ENCODE measurements around the gene URI1.

URI1 gene

DNA sequence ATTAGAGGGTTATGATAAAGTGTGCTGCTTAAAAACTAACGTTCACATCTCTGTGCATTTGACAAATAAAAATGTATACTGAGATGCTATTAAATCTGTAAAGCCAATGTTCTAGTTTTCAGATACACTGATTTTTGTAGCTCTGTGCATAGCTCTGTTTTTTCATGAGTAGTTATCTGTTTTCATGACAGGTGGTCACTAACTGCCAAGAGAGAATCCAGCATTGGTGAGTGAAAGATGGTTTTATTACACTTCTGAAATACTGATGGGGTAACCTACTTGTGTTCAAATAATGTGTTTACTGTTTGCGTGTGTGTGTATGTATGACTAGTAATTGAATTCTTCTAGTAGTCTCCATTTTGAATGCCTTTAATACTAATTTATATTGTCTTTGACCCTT is 29.0 kb downstream of the URI1 start:
- DNase-seq (ENCODE audit: low read depth, low spot score), result no peak

DNA sequence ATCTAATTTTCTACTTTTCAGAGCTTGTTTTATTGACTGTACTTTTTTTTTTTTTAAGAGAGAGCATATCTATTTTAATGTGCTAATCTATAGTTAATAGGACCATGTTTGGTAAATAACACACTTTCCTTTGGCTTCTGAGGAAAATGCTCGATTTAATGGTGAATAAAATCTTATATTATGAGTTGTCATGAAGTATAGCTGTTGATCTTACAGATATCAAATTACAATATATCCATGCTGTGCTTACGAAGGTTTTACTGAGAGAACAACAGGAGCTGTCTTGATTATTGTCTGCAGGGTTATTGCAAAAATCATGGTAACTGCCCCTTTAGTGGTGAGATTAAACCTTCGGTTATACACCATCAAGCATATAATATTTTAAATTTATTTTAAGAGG is 29.6 kb downstream of the URI1 start:
- DNase-seq (ENCODE audit: low read depth, low spot score), result no peak

DNA sequence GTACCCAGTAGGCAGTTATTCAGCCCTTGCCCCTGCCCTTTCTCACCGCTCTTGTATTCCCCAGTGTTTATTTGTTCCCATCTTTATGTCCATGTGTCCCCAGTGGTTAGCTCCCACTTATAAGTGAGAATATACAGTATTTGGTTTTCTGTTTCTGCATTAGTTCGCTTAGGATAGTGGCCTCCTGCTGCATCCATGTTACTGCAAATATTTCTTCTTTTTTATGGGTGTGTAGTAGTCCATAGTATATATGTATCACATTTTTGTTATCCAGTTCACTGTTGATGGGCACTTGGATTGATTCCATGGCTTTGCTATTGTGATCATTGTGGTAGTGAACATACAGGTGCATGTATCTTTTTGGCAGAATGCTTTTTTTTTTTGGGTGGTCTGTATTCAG is 32.7 kb downstream of the URI1 start:
- DNase-seq (ENCODE audit: low read depth, low spot score), result no peak

DNA sequence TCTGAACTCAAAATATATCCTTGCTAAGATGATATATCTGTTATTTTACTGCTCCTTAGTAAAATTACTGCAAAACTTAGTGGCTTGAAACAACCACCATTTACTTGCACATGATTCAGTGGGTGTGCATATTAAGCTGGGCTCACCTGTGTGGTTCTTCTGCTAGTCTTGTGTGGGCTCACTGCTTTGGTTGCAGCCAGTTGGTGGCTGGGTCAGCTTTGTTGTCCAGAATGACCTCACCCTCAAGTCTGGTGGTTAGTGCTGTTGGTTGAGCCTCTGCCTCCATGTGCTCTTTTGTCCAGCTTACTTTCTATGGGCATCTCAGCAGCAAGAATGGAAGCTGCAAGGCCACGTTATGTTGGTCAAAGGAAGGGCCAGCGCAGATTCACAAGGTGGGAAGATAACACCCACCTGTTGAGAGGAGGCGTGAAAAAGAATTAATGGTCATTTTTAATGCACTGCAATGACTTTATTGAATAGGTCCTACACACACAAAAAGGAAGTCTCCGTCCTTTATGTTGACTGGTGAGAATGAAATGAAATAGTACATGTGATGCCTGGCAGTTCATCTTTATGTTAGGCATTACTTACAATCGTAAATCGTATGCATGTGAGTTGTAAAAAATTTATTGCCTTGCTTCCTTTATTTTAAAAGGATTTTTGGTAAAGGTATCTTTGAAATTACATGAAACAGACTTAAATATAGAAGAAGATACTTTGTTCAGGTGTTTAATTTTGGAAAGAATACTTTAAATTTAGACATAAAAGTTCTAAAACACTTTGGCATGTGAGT is 34.3 kb downstream of the URI1 start:
- DNase-seq (ENCODE audit: low read depth, low spot score), result no peak

DNA sequence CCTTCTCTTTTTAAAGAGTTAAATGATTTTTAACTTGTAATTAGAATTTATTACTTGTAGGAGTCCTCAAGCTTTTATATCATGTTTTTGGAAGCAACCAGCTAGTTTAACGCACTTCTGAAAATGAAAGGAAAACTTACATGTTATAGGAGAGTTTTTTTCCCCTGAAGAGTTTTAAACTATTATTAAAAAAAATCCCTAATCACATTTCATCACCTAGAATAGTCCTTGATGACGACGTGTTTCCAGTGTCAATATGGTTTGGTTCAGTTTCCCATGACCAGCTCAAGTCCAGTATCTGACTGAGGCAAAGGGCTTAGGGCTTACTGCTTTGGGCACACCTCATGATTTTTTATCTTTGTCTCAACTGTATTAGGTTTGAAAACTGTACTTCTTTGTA is 36.0 kb downstream of the URI1 start:
- no peak for DNase-seq (ENCODE audit: low read depth, low spot score)

DNA sequence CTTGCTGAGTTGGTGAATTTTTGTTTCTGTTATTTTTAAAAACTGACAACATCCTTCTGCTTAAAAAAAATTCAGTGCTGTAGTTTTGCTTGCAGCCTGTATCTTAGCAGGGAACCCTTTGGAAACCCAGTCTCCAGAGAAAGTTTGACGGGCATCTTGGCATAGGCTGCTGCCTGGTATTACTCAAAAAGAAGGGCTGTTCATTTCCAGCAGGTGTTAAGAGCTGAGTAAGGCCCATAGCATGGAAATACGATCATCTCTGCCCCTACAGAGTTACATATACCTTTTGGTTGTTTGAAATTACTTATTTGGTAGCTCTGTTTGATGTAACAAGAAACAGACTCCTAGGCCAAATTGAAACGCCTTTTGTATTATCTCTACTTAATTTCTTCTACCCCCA is 41.5 kb downstream of the URI1 start:
- DNase-seq (ENCODE audit: low read depth, low spot score), result no peak

DNA sequence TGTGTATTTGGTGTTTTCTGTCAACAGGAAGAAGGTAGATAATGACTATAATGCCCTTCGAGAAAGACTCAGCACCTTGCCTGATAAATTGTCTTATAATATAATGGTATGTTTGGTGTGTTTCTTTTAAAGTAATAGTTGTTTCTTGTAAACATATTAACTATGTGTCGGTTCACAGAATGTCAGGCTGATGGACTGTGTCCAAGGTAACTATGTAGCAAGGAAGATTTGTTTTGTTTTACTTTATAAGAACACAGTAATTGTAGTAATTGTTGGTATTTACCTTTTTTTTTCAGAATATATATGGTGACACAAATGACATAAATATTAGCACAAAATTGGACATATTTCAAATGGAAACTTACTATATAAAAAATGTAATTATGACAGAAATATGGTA is 43.2 kb downstream of the URI1 start:
- DNase-seq (ENCODE audit: low read depth, low spot score), result no peak

DNA sequence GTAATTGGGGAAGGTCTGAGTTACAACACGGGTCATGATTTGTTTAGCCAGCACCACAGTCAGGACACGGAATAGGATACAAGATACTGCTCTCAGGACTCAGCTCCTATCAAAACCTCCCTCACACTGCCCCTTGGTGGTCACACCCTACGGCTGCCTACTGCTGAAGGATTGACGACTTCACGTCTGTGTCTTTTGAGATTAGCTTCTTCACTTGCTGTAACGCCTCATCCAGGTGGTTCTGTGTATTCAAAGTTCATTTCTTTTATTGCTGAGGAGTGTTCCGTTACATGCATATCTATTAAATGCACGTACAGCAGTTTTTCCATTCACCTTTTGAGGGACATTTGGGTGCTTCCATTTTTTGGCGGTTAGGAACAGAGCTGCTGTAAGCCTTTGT is 46.3 kb downstream of the URI1 start:
- no peak for DNase-seq (ENCODE audit: low read depth, low spot score)

DNA sequence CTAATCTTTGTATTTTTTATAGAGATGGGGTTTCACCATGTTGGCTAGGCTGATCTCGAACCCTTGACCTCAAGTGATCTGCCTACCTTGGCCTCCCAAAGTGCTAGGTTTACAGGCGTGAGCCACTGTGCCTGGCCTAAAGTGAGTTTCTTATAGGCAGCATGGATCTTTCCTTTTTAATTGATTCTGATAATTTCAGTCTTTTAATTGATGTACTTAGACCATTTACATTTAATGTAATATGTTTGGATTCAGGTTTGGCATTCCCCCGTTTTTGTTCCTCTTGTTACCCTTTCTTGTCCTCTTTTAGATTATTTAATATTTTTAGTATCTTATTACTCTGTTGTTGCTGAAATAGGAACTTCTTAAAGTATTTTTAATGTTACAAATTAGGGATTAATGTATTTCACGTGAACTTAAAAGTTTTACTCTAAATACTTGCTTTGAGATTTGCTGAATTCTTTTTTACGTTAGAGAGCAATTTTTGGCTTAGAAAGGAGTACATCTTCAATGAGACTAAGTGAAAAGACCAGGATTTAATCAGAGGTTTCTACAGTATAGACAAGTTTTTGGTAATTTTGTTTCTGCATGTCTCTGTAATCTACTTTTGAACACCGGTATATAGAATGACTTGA is 50.3 kb downstream of the URI1 start:
- no peak for DNase-seq (ENCODE audit: low read depth, low spot score)

DNA sequence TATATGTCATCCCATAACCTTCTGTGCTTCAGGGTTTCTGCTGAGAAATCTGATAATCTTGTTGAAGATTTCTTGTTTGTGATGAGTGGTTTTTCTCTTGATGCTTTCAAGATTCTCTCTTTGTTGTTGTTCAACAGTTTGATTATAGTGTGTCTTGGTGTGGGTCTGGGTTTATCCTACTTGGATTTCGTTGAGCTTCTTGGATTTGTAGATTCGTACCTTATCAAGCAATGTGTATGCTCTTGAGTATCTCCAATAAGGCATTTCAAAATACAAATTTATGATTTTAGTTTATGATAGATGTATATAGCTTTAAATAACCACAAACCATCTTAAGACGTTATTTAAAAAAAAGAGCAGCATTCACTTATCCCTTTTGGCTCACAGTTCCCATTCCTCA is 57.5 kb downstream of the URI1 start:
- DNase-seq (ENCODE audit: low read depth, low spot score), result no peak

DNA sequence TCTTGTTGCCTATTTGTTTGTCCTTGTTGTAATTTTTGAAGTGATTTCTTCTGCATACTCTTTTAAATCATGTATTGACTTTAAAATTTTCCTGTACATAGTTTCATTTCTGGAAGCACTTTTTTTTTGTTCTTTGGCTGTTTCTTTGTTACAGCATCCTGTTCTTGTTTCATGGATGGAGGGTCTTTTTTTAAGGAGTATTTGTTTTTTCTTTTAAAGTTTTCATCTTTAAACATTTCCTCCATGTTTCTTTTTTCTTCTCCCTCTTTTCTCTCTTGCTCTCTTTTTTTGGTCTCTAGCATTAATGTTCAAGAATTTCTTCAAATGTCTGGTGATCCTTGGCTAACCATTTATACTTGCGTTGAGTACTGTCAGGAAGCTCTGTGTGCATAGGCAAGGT is 58.8 kb downstream of the URI1 start:
- no peak for DNase-seq (ENCODE audit: low read depth, low spot score)

DNA sequence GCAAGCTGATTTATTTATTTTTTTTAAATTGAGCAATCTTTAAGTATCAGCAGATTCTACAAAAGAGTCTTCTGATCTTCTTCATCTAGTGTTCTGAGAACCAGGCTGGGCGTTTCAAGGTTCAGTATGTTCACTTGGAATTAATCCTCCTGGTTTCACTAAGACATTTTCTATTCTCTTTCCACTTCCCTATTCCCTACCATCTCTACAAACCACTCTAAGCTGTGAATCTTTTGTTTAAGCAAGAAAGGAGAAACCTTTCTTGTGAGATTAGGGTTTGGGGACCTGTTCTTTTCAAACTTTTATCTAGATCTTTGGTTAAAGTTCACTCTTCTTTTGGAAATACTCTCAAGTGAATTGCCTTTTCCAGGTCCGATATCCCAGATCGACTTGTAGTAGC is 59.3 kb downstream of the URI1 start:
- no peak for DNase-seq (ENCODE audit: low read depth, low spot score)

DNA sequence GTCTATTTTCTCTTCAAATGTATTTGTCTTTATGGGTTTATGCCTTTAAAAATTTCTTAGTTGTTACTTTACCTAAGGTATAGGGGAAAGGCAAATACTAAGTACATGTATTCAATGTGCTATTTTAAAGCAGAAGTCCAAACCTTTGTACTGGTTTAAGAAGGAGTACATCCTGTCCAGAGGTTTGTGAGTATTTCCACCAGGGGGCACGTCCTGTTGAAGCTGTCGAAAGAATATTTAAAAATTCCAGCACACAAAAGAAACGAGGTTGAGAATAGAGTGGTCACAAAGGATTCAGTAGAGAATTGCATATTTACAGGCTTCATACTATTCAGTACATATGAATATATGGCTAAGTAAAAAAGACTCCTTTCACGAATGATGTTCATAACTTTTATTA is 59.8 kb downstream of the URI1 start:
- DNase-seq (ENCODE audit: low read depth, low spot score), result no peak

DNA sequence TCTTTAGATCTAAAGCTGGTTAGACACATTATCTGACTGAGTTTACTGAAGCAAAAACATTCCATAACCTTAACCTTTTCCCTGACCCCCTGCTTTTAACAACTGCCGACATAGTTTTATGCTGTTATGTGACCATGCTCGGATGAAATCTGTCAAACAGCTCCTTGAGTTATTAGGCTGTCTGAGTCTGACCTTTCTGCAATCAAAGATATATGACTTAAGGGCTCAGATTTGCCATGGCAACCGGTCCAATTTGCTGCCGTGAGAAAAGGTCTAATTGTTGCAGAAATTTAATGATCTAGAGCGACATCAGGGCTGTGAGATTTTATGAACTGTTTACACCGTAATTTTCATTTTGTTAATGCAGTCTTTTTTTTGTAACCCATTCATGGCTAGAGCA is 61.8 kb downstream of the URI1 start:
- no peak for DNase-seq (ENCODE audit: low read depth, low spot score)

DNA sequence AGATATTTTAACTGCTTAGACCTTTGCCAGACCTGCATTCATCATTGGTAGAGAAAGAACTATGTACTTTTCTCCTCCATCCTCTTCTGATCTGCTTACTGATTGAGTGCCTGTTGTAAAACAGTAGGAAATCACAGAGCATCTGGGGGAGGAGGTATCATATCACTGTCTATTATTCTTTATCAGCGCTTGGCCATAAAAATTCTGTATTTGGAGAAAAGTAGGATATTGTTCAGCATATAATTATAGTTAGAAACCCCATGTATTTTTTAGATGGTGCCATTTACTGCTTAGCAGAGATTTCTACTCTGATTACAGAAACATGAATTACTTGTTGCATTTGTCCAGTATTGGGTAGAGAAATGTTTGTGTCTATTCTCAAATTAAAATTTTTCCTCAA is 62.4 kb downstream of the URI1 start:
- DNase-seq (ENCODE audit: low read depth, low spot score), result no peak

DNA sequence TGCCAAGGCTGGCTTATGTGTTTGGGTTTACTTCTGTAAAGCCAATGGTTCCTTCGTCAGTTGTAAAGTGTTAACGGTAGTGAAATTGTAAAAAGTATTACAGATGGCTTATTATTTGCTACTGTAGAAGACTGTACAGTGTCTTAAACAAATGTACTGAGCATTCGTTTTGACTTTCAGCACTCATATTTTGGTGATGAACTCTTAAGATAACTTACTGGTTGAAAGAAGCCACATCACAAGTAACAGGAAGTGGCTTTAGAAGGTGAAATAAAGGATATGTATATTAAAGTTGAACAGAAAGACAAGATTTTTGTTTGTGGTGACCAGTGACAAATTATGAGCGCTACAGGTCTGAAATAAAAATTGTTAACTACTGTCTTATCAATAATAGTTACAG is 64.2 kb downstream of the URI1 start:
- no peak for DNase-seq (ENCODE audit: low read depth, low spot score)

DNA sequence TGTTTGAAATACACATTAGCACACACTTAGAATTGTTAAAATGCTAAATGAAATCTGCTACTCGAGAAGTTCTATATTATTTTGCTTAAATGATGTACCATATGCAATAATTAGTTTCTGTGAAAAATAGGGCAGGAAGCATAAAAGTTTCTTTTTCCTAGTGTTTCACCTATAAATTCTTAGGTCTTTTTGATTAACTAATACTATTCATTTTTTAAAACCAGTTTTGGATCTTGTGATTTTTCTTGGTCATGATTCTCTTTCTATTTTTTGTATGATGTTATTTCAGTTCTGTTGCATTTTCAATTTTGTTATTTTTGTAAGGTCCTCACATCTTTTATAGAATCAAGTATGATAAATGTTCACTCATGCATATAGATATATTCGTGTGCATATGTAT is 66.1 kb downstream of the URI1 start:
- DNase-seq (ENCODE audit: low read depth, low spot score), result no peak

DNA sequence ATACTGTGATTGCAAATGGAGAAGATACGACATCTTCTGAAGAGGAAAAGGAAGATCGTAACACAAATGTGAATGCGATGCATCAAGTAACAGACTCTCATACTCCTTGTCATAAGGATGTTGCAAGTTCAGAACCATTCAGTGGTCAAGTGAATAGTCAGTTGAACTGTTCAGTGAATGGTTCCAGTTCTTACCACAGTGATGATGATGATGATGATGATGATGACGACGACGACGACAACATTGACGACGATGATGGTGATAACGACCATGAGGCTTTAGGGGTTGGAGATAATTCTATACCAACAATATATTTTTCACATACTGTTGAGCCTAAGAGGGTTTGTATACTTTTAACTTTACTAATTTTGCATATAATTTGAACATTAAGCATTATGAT is 67.0 kb downstream of the URI1 start:
- DNase-seq (ENCODE audit: low read depth, low spot score), result no peak

DNA sequence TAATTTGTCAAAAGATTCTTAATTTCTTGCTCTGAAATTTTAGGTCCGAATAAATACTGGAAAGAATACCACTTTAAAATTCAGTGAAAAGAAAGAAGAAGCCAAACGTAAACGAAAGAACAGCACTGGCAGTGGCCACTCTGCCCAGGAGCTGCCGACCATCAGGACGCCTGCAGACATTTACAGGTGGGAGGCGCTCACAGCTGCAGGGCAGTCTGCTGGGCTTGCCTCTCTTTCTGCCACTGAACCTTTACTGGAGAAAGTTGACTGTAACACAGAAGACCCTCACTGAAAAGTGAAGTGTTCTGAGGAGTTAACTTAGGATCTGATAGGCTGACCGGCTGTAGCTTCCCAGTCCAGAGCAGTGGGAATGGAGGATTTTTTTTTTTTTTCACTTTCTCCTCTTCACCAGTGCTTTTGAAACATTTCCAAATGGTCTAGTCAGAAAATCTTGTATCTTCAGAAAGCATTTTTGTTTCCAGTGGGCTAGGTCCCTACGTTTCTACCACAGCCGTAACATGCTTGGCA is 69.1 kb downstream of the URI1 start:
- no peak for DNase-seq (ENCODE audit: low read depth, low spot score)

DNA sequence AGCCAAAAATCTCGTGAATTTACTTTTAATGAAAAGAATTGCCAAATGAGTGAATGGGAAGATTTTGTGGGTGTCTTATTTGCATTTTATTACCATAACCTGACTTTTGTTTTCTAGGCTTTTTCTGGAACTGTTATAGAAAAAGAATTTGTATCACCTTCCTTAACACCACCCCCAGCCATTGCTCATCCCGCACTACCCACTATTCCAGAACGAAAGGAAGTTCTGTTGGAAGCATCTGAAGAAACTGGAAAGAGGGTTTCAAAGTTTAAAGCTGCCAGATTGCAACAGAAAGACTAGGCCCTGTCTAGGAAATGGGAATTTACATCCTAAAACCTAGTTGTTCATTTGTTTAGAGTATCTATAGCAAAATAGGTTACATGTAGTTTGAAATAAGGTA is 72.7 kb downstream of the URI1 start:
- DNase-seq (ENCODE audit: low read depth, low spot score), result no peak

DNA sequence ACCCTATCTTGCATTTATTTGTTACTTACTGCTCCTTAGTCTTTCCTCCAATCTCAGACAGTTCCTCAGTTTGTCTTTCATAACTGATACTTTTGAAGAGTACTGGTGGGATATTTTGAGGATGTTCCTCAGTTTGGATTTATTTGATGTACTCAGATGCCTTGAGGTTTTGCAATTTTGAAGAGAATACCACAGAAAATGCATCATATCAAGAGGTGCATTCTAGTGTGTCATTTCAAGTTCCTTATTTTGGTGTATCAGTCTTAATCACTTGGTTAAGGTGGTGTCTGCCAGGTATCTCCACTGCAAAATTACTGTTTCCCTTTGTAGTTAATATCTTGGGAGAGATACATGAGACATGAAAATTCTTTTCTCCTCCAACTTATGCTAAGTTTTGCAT is 75.1 kb downstream of the URI1 start:
- no peak for DNase-seq (ENCODE audit: low read depth, low spot score)

DNA sequence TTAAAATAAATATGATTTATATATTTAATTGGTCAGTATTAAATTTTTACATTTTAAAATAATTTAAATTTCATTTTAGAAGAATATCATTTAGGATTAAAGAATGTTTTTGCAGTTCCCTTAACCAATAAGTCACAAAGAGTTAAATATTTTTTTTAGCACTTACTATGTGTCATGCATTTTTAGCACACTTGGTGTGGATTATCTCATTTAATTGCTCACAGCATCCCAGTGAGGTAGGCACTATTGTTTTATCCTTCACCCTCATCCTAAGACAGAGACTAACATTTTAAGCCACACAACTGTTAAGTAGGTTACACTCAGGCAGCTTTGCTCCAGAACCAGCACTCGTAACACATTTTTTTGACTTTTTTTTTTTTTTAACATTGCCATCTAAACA is 78.2 kb downstream of the URI1 start:
- DNase-seq (ENCODE audit: low read depth, low spot score), result no peak

DNA sequence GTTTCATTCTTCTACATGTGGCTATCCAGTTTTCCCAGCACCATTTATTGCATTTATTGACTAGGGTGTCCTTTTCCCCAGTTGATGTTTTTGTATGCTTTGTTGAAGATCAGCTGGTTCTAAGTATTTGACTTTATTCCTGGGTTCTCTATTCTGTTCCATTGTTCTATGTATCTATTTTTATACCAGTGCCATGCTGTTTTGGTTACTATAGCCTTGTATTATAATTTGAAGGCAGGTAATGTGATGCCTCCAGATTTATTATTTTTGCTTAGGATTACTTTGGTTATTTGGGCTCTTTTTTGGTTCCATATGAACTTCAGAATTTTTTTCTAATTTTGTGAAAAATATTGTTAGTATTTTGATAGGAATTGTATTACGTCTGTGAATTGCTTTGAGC is 80.6 kb downstream of the URI1 start:
- no peak for DNase-seq (ENCODE audit: low read depth, low spot score)

DNA sequence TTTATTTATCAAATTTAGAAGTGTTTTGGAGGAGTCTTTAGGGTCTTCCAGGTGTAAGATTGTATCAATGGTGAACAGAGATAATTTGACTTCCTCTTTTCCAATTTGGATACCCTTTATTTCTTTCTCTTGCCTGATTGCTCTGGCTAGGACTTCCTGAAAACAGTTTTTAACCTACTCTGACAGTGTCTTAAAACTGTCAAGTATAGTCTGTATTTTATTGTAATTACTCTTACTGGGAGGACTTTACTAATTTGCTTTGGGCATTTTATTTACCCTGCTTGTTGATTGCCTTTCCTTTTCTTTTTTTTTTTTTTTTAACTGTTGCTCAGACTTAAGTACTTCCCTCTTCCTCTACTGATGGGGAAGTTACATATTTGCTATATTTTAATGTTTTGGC is 81.3 kb downstream of the URI1 start:
- no peak for DNase-seq (ENCODE audit: low read depth, low spot score)
